ENCODE results near the gene IL4I1.

- TF ChIP-seq CEBPB (IDR thresholded peaks at IDR 0.05; ENCODE audit: low read depth, low read length), result no peak
- TF ChIP-seq MXI1 (IDR thresholded peaks at IDR 0.05; ENCODE audit: borderline replicate concordance, low read depth, low read length), result no peak
- no peak for TF ChIP-seq CTCF (conservative IDR thresholded peaks at IDR 0.05; ENCODE audit: low read depth, low read length)
- TF ChIP-seq RCOR1 (IDR thresholded peaks at IDR 0.05; ENCODE audit: insufficient replicate concordance, low read length), result no peak
- no peak for TF ChIP-seq POLR2A (IDR thresholded peaks at IDR 0.05; ENCODE audit: low read depth, low read length)
- no peak for TF ChIP-seq CHD1 (IDR thresholded peaks at IDR 0.05; ENCODE audit: low read depth, low read length)
- no peak for TF ChIP-seq MAZ (IDR thresholded peaks at IDR 0.05; ENCODE audit: borderline replicate concordance, low read depth, low read length)
- TF ChIP-seq RFX5 (IDR thresholded peaks at IDR 0.05; ENCODE audit: low read depth, low read length), result no peak
Measured at GRCh38 chr19:49892716-49893115, 4.0 kb downstream of the IL4I1 start.
